ENCODE results near the gene ANKRD13C.

The ANKRD13C gene

DNA sequence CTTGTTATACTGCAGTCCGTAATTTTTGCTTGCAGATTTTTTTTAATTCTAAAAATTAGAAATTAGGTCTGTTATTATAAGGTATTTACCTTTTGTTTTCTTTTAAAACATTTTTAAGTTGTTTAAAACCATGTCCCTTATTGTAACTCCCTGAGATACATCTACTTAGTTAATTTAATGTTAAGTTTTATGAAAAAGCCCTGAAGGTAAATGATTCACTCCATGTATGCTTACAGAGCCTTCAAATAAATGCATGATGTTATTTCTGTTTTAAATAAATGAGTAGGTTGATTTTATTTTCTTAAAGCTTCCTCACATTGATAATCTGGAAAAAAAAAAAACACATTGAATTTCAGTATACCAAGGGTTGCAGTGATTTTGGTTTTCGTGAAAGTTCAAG, 125.9 kb downstream of the ANKRD13C start:
- Histone ChIP-seq H2AFZ (ENCODE audit: low read length) (no peak overlapping the region), H3K9me2 (replicated peaks; ENCODE audit: insufficient read depth, low read length) (no peaks in the 10 kb centered on the region), H3K9ac (ENCODE audit: low read length) (no peak overlapping the region), H3K4me2 (ENCODE audit: low read depth, low read length) (no peak overlapping the region), H3K27me3 (replicated peaks; ENCODE audit: insufficient read depth, low read length) (no peaks in the 10 kb centered on the region), H3F3A (ENCODE audit: insufficient read depth, low read length) (no peaks in the 10 kb centered on the region), H4K20me1 (ENCODE audit: insufficient read depth, low read length) (peaks cover 18% of the 10 kb centered on the region), H3K4me3 (ENCODE audit: low read length) (no peak overlapping the region), H3K4me1 (ENCODE audit: low read length) (peaks cover 34% of the 10 kb centered on the region), H3K9me3 (replicated peaks; ENCODE audit: insufficient read depth, low read length) (no peaks in the 10 kb centered on the region), H3K36me3 (replicated peaks; ENCODE audit: insufficient read depth, low read length) (peaks cover 31% of the 10 kb centered on the region), H3K79me2 (ENCODE audit: low read length) (peaks cover 98% of the 10 kb centered on the region), H3K27ac (ENCODE audit: low read length) (no peak overlapping the region)
- DNase-seq, result no peak
- TF ChIP-seq, protein P1, sequence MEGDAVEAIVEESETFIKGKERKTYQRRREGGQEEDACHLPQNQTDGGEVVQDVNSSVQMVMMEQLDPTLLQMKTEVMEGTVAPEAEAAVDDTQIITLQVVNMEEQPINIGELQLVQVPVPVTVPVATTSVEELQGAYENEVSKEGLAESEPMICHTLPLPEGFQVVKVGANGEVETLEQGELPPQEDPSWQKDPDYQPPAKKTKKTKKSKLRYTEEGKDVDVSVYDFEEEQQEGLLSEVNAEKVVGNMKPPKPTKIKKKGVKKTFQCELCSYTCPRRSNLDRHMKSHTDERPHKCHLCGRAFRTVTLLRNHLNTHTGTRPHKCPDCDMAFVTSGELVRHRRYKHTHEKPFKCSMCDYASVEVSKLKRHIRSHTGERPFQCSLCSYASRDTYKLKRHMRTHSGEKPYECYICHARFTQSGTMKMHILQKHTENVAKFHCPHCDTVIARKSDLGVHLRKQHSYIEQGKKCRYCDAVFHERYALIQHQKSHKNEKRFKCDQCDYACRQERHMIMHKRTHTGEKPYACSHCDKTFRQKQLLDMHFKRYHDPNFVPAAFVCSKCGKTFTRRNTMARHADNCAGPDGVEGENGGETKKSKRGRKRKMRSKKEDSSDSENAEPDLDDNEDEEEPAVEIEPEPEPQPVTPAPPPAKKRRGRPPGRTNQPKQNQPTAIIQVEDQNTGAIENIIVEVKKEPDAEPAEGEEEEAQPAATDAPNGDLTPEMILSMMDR (IDR thresholded peaks at IDR 0.05; ENCODE audit: low read length), result no peak
- TF ChIP-seq EZH2phosphoT487 (IDR thresholded peaks at IDR 0.05; ENCODE audit: low read length), result no peak
- no peak for TF ChIP-seq EZH2 (optimal IDR thresholded peaks at IDR 0.05; ENCODE audit: low read depth, low read length)

DNA sequence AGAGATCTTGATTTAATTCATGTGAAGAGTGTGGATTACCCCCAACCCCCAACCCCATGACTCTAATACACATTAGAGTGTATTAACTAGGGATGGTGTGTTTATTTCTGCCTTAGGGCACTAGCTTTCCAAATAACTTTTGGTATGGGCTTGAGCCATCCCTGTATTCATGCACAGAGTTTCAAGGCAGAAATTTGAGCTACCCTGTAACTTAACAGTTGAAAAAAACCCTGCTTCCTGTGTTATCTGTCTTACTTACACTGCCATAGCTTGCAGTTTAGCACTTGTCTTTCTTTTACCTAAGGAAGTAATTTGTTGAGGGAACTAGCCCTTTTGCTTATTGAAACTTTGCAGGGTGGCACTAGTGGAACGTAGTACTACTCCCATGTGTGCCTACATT, 127.1 kb downstream of the ANKRD13C start:
- Histone ChIP-seq H3K79me2 (ENCODE audit: low read length) (peaks cover 99% of the 10 kb centered on the region), H3K4me2 (ENCODE audit: low read depth, low read length) (peak overlapping the region; percentile 40), H2AFZ (ENCODE audit: low read length) (no peak overlapping the region), H3K27me3 (replicated peaks; ENCODE audit: insufficient read depth, low read length) (no peaks in the 10 kb centered on the region), H3K4me3 (ENCODE audit: low read length) (no peak overlapping the region), H3K36me3 (replicated peaks; ENCODE audit: insufficient read depth, low read length) (peaks cover 27% of the 10 kb centered on the region), H3K4me1 (ENCODE audit: low read length) (peaks cover 44% of the 10 kb centered on the region), H4K20me1 (ENCODE audit: insufficient read depth, low read length) (peaks cover 18% of the 10 kb centered on the region), H3K9me2 (replicated peaks; ENCODE audit: insufficient read depth, low read length) (no peaks in the 10 kb centered on the region), H3F3A (ENCODE audit: insufficient read depth, low read length) (no peaks in the 10 kb centered on the region), H3K9me3 (replicated peaks; ENCODE audit: insufficient read depth, low read length) (no peaks in the 10 kb centered on the region), H3K9ac (ENCODE audit: low read length) (no peak overlapping the region), H3K27ac (ENCODE audit: low read length) (peak overlapping the region; percentile 21; the same call in 1 of the 2 replicates)
- peak; percentile 27 for DNase-seq
- TF ChIP-seq, protein P1 (IDR thresholded peaks at IDR 0.05; ENCODE audit: low read length), result no peak
- no peak for TF ChIP-seq EZH2 (optimal IDR thresholded peaks at IDR 0.05; ENCODE audit: low read depth, low read length)
- no peak for TF ChIP-seq EZH2phosphoT487 (IDR thresholded peaks at IDR 0.05; ENCODE audit: low read length)

DNA sequence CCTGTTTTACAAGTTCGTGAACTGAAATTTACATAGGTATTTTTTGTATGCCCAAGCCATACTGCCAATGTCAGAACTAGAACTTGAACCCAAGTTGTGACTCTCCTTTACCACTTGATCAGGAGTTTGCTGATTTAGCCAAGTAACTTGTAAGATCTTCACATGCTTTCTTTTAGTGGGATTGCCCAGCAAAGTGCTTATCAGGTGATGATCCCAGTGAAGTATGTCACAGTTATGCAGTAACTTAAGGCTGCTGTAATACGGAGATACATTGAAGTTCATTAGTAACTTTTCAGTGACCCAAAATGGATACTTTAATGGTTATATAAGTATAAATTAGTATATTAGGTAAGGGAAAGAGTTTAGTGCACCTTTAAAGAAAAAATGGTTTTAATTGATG, 129.6 kb downstream of the ANKRD13C start:
- H3F3A ChIP-seq (ENCODE audit: insufficient read depth, low read length), result peaks cover 20% of the 10 kb centered on the region
- peaks cover 92% of the 10 kb centered on the region for H3K79me2 ChIP-seq (ENCODE audit: low read length)
- H3K27me3 ChIP-seq (replicated peaks; ENCODE audit: insufficient read depth, low read length), result no peaks in the 10 kb centered on the region
- no peaks in the 10 kb centered on the region for H3K9me3 ChIP-seq (replicated peaks; ENCODE audit: insufficient read depth, low read length)
- no peak overlapping the region for H3K4me3 ChIP-seq (ENCODE audit: low read length)
- peaks cover 44% of the 10 kb centered on the region for H3K4me1 ChIP-seq (ENCODE audit: low read length)
- H4K20me1 ChIP-seq (ENCODE audit: insufficient read depth, low read length), result peaks cover 18% of the 10 kb centered on the region
- no peak overlapping the region for H3K9ac ChIP-seq (ENCODE audit: low read length)
- no peak overlapping the region for H3K4me2 ChIP-seq (ENCODE audit: low read depth, low read length)
- H2AFZ ChIP-seq (ENCODE audit: low read length), result no peak overlapping the region
- H3K27ac ChIP-seq (ENCODE audit: low read length), result no peak overlapping the region
- DNase-seq, result no peak
- H3K36me3 ChIP-seq (replicated peaks; ENCODE audit: insufficient read depth, low read length), result peaks cover 18% of the 10 kb centered on the region
- H3K9me2 ChIP-seq (replicated peaks; ENCODE audit: insufficient read depth, low read length), result no peaks in the 10 kb centered on the region
- TF ChIP-seq EZH2phosphoT487 (IDR thresholded peaks at IDR 0.05; ENCODE audit: low read length) (no peak), EZH2 (optimal IDR thresholded peaks at IDR 0.05; ENCODE audit: low read depth, low read length) (no peak)
- TF ChIP-seq, protein P1 (IDR thresholded peaks at IDR 0.05; ENCODE audit: low read length), result no peak

Data from MM.1S (cell line).